B cell (primary cell): ENCODE results near the gene CLCN3. TPM values are rescaled to one million over a fixed set of nuclear protein-coding genes. Genes with fewer than 3 reads are reported as not detected.

Experiments
- ATAC-seq: fragments of 200-7000 bp; cut with Tn5 transposase; one replicate; pipeline ENCODE4 v1.10.0; 2021; ENCODE audit warnings: low read depth, mild to moderate bottlenecking, moderate number of reproducible peaks, moderate library complexity
- CTCF ChIA-PET: fragments of 350-600 bp; sonication (Branson Sonifier 250); formaldehyde crosslinking; loops from one replicate; lab custom pipeline; 2021; ENCODE audit warnings: antibody characterized with exemption, inconsistent platforms; lab: Charles Lee
- POLR2A ChIA-PET: fragments of 350-600 bp; sonication (Branson Sonifier 250); formaldehyde crosslinking; loops from one replicate; lab custom pipeline; 2021; ENCODE audit warnings: antibody characterized with exemption; lab: Charles Lee
- DNase-seq: peaks from one replicate; pipeline ENCODE4 v3.0.0; 2013
- H2AFZ ChIP-seq: 2 replicates; pipeline ENCODE4 v1.6.1; 2012; ENCODE audit warnings: mild to moderate bottlenecking, low read depth, low read length; ENCODE audit not compliant: insufficient read depth, poor library complexity, severe bottlenecking
- H3K27ac ChIP-seq, 2 donors: 1 replicate in 1 of 2; 2 replicates in 1 of 2; pipeline ENCODE4 v1.5.1; 2012 to 2013; ENCODE audit warnings: low read length in 2 of 2, mild to moderate bottlenecking in 2 of 2, moderate library complexity in 1 of 2
- H3K27me3 ChIP-seq, 4 experiments: fragments of 200-600 bp in 1 of 4; sonication (generic) in 1 of 4; replicated peaks in 1 of 4; 1 replicate in 2 of 4; 2 replicates in 2 of 4; pipeline versions ENCODE4 v1.6.1 to v1.7.0; 2013 to 2016; ENCODE audit warnings: low read length in 3 of 4, mild to moderate bottlenecking in 2 of 4, mixed read lengths in 1 of 4, moderate library complexity in 1 of 4; ENCODE audit not compliant: insufficient read depth in 4 of 4, control insufficient read depth in 3 of 4; ENCODE audit errors: control extremely low read depth in 1 of 4
- H3K36me3 ChIP-seq, 2 experiments: replicated peaks in 1 of 2; 1 replicate in 1 of 2; 2 replicates in 1 of 2; pipeline versions ENCODE4 v1.6.1 to v1.7.1; 2013; ENCODE audit warnings: low read length in 1 of 2; ENCODE audit not compliant: insufficient read depth in 2 of 2, control insufficient read depth in 1 of 2; ENCODE audit errors: control extremely low read depth in 1 of 2, extremely low read depth in 1 of 2
- H3K4me1 ChIP-seq, 2 donors: fragments of 200-600 bp in 1 of 2; sonication (generic) in 1 of 2; 1 replicate in 1 of 2; 2 replicates in 1 of 2; pipeline versions ENCODE4 v1.5.1 to v1.6.1; 2013 to 2017; ENCODE audit warnings: low read length in 2 of 2; ENCODE audit not compliant: control insufficient read depth in 2 of 2, insufficient read depth in 2 of 2
- H3K4me2 ChIP-seq: replicated peaks from 2 replicates; pipeline ENCODE3; 2012; ENCODE audit warnings: mild to moderate bottlenecking, low read depth, low read length; ENCODE audit not compliant: poor library complexity, severe bottlenecking
- H3K4me3 ChIP-seq, 5 experiments: fragments of 200-600 bp in 1 of 5; sonication (generic) in 1 of 5; 1 replicate in 3 of 5; 2 replicates in 2 of 5; pipeline versions ENCODE4 v1.5.1 to v1.7.0; 2011 to 2016; ENCODE audit warnings: low read length in 4 of 5, mild to moderate bottlenecking in 4 of 5, low read depth in 2 of 5, control low read depth in 1 of 5, moderate library complexity in 1 of 5; ENCODE audit not compliant: insufficient read depth in 1 of 5; ENCODE audit errors: control extremely low read depth in 1 of 5, extremely low read depth in 1 of 5
- H3K79me2 ChIP-seq: fragments of 200-600 bp; sonication (generic); one replicate; pipeline ENCODE4 v1.6.0; 2016; ENCODE audit warnings: low read length; ENCODE audit not compliant: control insufficient read depth, insufficient read depth
- H3K9ac ChIP-seq: fragments of 200-600 bp; sonication (generic); 2 replicates; pipeline ENCODE4 v1.6.1; 2017; ENCODE audit warnings: mild to moderate bottlenecking, low read length, moderate library complexity
- H3K9me3 ChIP-seq, 3 donors: one replicate each; pipeline versions ENCODE4 v1.6.1 to v1.7.1; 2013; ENCODE audit warnings: low read length in 2 of 3; ENCODE audit not compliant: control insufficient read depth in 2 of 3, insufficient read depth in 1 of 3; ENCODE audit errors: control extremely low read depth in 1 of 3
- H4K20me1 ChIP-seq: 2 replicates; pipeline ENCODE4 v1.6.0; 2012; ENCODE audit warnings: mild to moderate bottlenecking, low read length; ENCODE audit not compliant: insufficient read depth, control insufficient read depth, poor library complexity, severe bottlenecking
- H3K27ac Mint-ChIP-seq: one replicate; pipeline ENCODE4 v1.8.0; 2021; ENCODE audit warnings: mixed read lengths
- H3K27me3 Mint-ChIP-seq: one replicate; pipeline ENCODE4 v1.8.0; 2021; ENCODE audit warnings: mixed read lengths
- H3K4me1 Mint-ChIP-seq: one replicate; pipeline ENCODE4 v1.8.0; 2021; ENCODE audit warnings: mixed read lengths
- H3K4me3 Mint-ChIP-seq: one replicate; pipeline ENCODE4 v1.8.0; 2021; ENCODE audit warnings: mixed read lengths
- H3K9me3 Mint-ChIP-seq: one replicate; pipeline ENCODE4 v1.8.0; 2022; ENCODE audit warnings: mixed read lengths; ENCODE audit not compliant: insufficient read depth
- EZH2 ChIP-seq: IDR thresholded peaks from 2 replicates; pipeline ENCODE4 v1.6.1; 2012; ENCODE audit warnings: borderline replicate concordance, low read depth, mild to moderate bottlenecking, moderate library complexity, low read length; ENCODE audit not compliant: insufficient read depth, poor library complexity, severe bottlenecking
- WGBS: methylation state at CpG from one replicate; pipeline ENCODE4 v1.1.5; 2013; ENCODE audit warnings: missing lambda C conversion rate; ENCODE audit not compliant: insufficient coverage; 5-methylcytosine and 5-hydroxymethylcytosine counted together
- intact Hi-C: fragments of 100-400 bp; cut with micrococcal nuclease; formaldehyde crosslinking; loops from one replicate; pipeline ENCODE4 v1.10.0; 2022
- polyA plus RNA-seq: library from polyadenylated mRNA; depleted of rRNA; stranded (reverse); fragments of >200 nt; gene quantifications from 2 replicates; pipeline ENCODE4 v1.2.3, GENCODE V29; 2012
- total RNA-seq, 2 donors: library from RNA; stranded (reverse); fragments of 120-200 nt in 1 of 2; gene quantifications; 1 replicate in 1 of 2; 2 replicates in 1 of 2; pipeline versions ENCODE4 v1.2.3 to v1.2.4, GENCODE V29; 2013 to 2022
- TF ChIP-seq, protein P1 (sequence below): fragments of 200-600 bp; IDR thresholded peaks from one replicate; pipeline ENCODE4 v1.8.0; 2022; ENCODE audit warnings: antibody characterized with exemption, mild to moderate bottlenecking

CLCN3 gene
- total and polyA plus RNA-seq, 2 donors (not counting 1 experiment from before 2014, with no cell fraction given): 5.0 to 32.7 TPM

DNA sequence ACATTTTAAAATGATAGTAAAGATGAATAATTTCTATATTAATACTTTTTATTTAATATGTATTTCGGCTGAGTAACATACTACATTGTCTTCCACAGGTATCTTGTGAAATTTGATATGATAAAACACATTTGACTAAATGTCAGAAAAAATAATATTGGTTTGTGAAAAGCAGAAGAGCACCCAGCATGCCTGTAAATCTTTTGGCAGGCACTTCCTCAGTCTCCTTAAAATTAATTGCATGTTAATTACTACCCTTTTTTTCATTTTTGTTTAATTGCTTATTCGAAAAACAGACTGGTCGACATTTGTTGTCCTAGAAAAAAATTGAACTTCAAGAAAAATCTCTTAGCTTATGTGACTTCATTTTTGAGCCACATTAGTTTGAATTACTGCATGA lies 40.6 kb downstream of the CLCN3 start:
- DNase-seq: peak; percentile 8
- TF ChIP-seq, protein P1, sequence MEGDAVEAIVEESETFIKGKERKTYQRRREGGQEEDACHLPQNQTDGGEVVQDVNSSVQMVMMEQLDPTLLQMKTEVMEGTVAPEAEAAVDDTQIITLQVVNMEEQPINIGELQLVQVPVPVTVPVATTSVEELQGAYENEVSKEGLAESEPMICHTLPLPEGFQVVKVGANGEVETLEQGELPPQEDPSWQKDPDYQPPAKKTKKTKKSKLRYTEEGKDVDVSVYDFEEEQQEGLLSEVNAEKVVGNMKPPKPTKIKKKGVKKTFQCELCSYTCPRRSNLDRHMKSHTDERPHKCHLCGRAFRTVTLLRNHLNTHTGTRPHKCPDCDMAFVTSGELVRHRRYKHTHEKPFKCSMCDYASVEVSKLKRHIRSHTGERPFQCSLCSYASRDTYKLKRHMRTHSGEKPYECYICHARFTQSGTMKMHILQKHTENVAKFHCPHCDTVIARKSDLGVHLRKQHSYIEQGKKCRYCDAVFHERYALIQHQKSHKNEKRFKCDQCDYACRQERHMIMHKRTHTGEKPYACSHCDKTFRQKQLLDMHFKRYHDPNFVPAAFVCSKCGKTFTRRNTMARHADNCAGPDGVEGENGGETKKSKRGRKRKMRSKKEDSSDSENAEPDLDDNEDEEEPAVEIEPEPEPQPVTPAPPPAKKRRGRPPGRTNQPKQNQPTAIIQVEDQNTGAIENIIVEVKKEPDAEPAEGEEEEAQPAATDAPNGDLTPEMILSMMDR: no peak
- TF ChIP-seq EZH2: no peak
- H3K27ac Mint-ChIP-seq: peak overlapping the region; percentile 72
- ChIA-PET POLR2A (interaction anchor here (1.4 kb wide), 1 partner anchor 41 kb away, joined by 7 read pairs; the partner anchor contains the start of gene CLCN3), CTCF (interaction anchor here (0.7 to 4.9 kb wide), 2 partner anchors 42 to 49 kb away, joined by 3 to 35 read pairs; partner anchors contain the start of gene NEK1)
- H3K36me3 ChIP-seq: peaks cover 0 to 1% of the 10 kb centered on the region in 2 experiments
- peaks cover 2 to 6% of the 10 kb centered on the region in 2 donors for H3K4me1 ChIP-seq
- H2AFZ ChIP-seq: no peak overlapping the region
- peak overlapping the region; percentile 59 for H3K4me3 Mint-ChIP-seq
- H3K27me3 Mint-ChIP-seq: no peaks in the 10 kb centered on the region
- intact Hi-C loops: loop anchor here (1.0 kb wide), 2 partner anchors 41 to 96 kb away; partner anchors contain the start of genes CLCN3 and HPF1
- H3K4me1 Mint-ChIP-seq: peaks cover 23% of the 10 kb centered on the region
- H3K79me2 ChIP-seq: peaks cover 38% of the 10 kb centered on the region
- ATAC-seq: no peak
- H3K9me3 ChIP-seq: no peaks in the 10 kb centered on the region
- H3K4me3 ChIP-seq: peak overlapping the region in 1 of 5 experiments; percentile 75
- H3K27ac ChIP-seq: peak overlapping the region; percentile 90 to 92
- H3K27me3 ChIP-seq: no peaks in the 10 kb centered on the region
- no peak overlapping the region for H3K9ac ChIP-seq
- no peaks in the 10 kb centered on the region for H4K20me1 ChIP-seq
- H3K4me2 ChIP-seq: peak overlapping the region; percentile 70
- WGBS: no CpG with 5 or more reads among the region's 3 CpGs
- H3K9me3 Mint-ChIP-seq: no peaks in the 10 kb centered on the region

DNA sequence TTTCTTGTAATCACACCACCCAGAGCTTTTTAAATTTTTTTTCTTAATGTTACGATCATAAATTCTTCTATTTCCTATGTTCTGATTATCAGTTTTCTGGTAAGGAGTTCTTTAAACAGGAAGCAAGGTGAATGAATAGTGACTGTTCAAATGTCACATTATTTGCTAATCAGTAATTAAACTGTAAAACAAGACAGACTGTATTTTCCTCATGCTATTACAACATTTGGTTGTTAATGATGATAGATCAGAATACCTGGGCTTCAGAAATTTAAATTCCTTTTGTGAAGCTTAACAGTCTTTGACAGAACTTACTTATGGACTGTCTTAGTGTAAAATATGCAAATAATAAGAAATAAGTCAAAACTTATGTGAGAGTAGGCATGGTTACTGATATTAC lies 41.4 kb downstream of the CLCN3 start:
- no peak for DNase-seq
- Histone ChIP-seq H3K36me3 (peaks cover 0 to 3% of the 10 kb centered on the region in 2 experiments), H3K4me3 (no peak overlapping the region), H3K9me3 (no peaks in the 10 kb centered on the region), H3K79me2 (peaks cover 37% of the 10 kb centered on the region), H3K4me1 (peaks cover 2 to 6% of the 10 kb centered on the region in 2 donors), H3K27ac (no peak overlapping the region), H2AFZ (no peak overlapping the region), H3K9ac (no peak overlapping the region), H3K4me2 (no peak overlapping the region), H3K27me3 (no peaks in the 10 kb centered on the region), H4K20me1 (no peaks in the 10 kb centered on the region)
- ChIA-PET POLR2A (no interaction called here), CTCF (interaction anchor here (4.9 kb wide), 1 partner anchor 50 kb away, joined by 35 read pairs; the partner anchor contains the start of gene NEK1)
- Mint-ChIP-seq H3K4me3 (no peak overlapping the region), H3K27ac (no peak overlapping the region), H3K9me3 (no peaks in the 10 kb centered on the region), H3K4me1 (peaks cover 23% of the 10 kb centered on the region), H3K27me3 (no peaks in the 10 kb centered on the region)
- no peak for ATAC-seq
- intact Hi-C loops: no loop called here
- WGBS: no CpG with 5 or more reads among the region's 1 CpG
- no peak for TF ChIP-seq EZH2
- TF ChIP-seq, protein P1: no peak
